ENCODE results near the gene GGT7.
"Not testable (repeated sequence)": the region's sequence is repeated elsewhere in the genome, so short reads cannot be mapped to it uniquely, and the experiment has no call there.

Gene GGT7

GRCh38 chr20:34807944-34808465, 64.7 kb downstream of the GGT7 start:
- H3K4me1 Mint-ChIP-seq (ENCODE audit: low read depth); H3K27ac Mint-ChIP-seq; H3K36me3 Mint-ChIP-seq (ENCODE audit: low read depth); H3K9me3 Mint-ChIP-seq; H3K27me3 Mint-ChIP-seq (ENCODE audit: low read depth); H3K4me3 Mint-ChIP-seq: not testable (repeated sequence)

GRCh38 chr20:34806255-34806654, 66.4 kb downstream of the GGT7 start:
- Mint-ChIP-seq H3K27me3 (ENCODE audit: low read depth) (no peaks in the 10 kb centered on the region), H3K9me3 (no peaks in the 10 kb centered on the region), H3K4me3 (no peak overlapping the region)

GRCh38 chr20:34798871-34799270, 73.8 kb downstream of the GGT7 start:
- H3K9me3 Mint-ChIP-seq, result no peaks in the 10 kb centered on the region
- H3K27me3 Mint-ChIP-seq (ENCODE audit: low read depth), result no peaks in the 10 kb centered on the region
- no peak overlapping the region for H3K4me3 Mint-ChIP-seq
- peaks cover 8% of the 10 kb centered on the region for H3K4me1 Mint-ChIP-seq (ENCODE audit: low read depth)
- H3K36me3 Mint-ChIP-seq (ENCODE audit: low read depth), result peaks cover 5% of the 10 kb centered on the region
- H3K27ac Mint-ChIP-seq, result no peak overlapping the region

More at GRCh38 chr20:34806255-34806654, 66.4 kb downstream of the GGT7 start:
- peaks cover 4% of the 10 kb centered on the region for H3K36me3 Mint-ChIP-seq (ENCODE audit: low read depth)
- H3K27ac Mint-ChIP-seq, result no peak overlapping the region
- peaks cover 6% of the 10 kb centered on the region for H3K4me1 Mint-ChIP-seq (ENCODE audit: low read depth)

- H3K4me1 Mint-ChIP-seq (ENCODE audit: low read depth), result peaks cover 8% of the 10 kb centered on the region
- no peak overlapping the region for H3K4me3 Mint-ChIP-seq
- H3K9me3 Mint-ChIP-seq, result no peaks in the 10 kb centered on the region
- no peaks in the 10 kb centered on the region for H3K27me3 Mint-ChIP-seq (ENCODE audit: low read depth)
- no peak overlapping the region for H3K27ac Mint-ChIP-seq
- peaks cover 5% of the 10 kb centered on the region for H3K36me3 Mint-ChIP-seq (ENCODE audit: low read depth)
These were observed 74.3 kb downstream of the GGT7 start for GRCh38 chr20:34798328-34798727.

GRCh38 chr20:34797012-34797995, 75.4 kb downstream of the GGT7 start:
- peaks cover 8% of the 10 kb centered on the region for H3K4me1 Mint-ChIP-seq (ENCODE audit: low read depth)
- no peaks in the 10 kb centered on the region for H3K27me3 Mint-ChIP-seq (ENCODE audit: low read depth)
- H3K4me3 Mint-ChIP-seq, result no peak overlapping the region
- H3K27ac Mint-ChIP-seq, result no peak overlapping the region
- peaks cover 5% of the 10 kb centered on the region for H3K36me3 Mint-ChIP-seq (ENCODE audit: low read depth)
- H3K9me3 Mint-ChIP-seq, result no peaks in the 10 kb centered on the region
